PC-3 (cell line): Measurements from ENCODE around the gene TNRC6B. TPM values are rescaled to one million over a fixed set of nuclear protein-coding genes. Genes with fewer than 3 reads are reported as not detected.

Experiments used
- ATAC-seq: fragments of 200-7000 bp; cut with Tn5 transposase; 2 replicates; pipeline ENCODE4 v1.9.1; 2020; ENCODE audit warnings: mild to moderate bottlenecking, moderate library complexity
- BruUV-seq: library from RNA; stranded (reverse); fragments of 400-500 nt; replicated peaks from 2 replicates; lab custom pipeline; 2021; lab: Mats Ljungman, UMichigan
- CTCF ChIA-PET: fragments of 300-600 bp; sonication (Branson Sonifier 250); formaldehyde crosslinking; loops from one replicate; lab custom pipeline; 2022; ENCODE audit warnings: antibody characterized with exemption; lab: Charles Lee
- POLR2A ChIA-PET: fragments of 300-600 bp; sonication (Branson Sonifier 250); formaldehyde crosslinking; loops from one replicate; lab custom pipeline; 2022; ENCODE audit warnings: antibody characterized with exemption; ENCODE audit not compliant: unreplicated experiment; lab: Charles Lee
- DNase-seq: peaks from one replicate; pipeline ENCODE4 v3.0.0-alpha.2; 2015
- H2AFZ ChIP-seq: fragments of 300-600 bp; sonication (generic); 2 replicates; pipeline ENCODE4 v1.6.0; 2016; ENCODE audit warnings: antibody characterized with exemption, low read length
- H3F3A ChIP-seq: fragments of 300-600 bp; sonication (generic); one replicate; pipeline ENCODE4 v1.6.0; 2017; ENCODE audit warnings: antibody characterized with exemption, low read length, control low read depth, mild to moderate bottlenecking; ENCODE audit not compliant: unreplicated experiment
- H3K27ac ChIP-seq: fragments of 300-600 bp; sonication (generic); 2 replicates; pipeline ENCODE4 v1.5.1; 2016; ENCODE audit warnings: mild to moderate bottlenecking, low read length
- H3K27me3 ChIP-seq: fragments of 300-600 bp; sonication (generic); 2 replicates; pipeline ENCODE4 v1.6.1; 2016; ENCODE audit warnings: low read length, mixed read lengths
- H3K36me3 ChIP-seq: fragments of 300-600 bp; sonication (generic); 2 replicates; pipeline ENCODE4 v1.6.1; 2016; ENCODE audit warnings: low read depth, mixed run types, low read length, mixed read lengths
- H3K4me1 ChIP-seq: fragments of 300-600 bp; sonication (generic); 2 replicates; pipeline ENCODE4 v1.5.1; 2016; ENCODE audit warnings: low read length; ENCODE audit not compliant: insufficient read depth
- H3K4me2 ChIP-seq: fragments of 300-600 bp; sonication (generic); 2 replicates; pipeline ENCODE4 v1.6.0; 2016; ENCODE audit warnings: low read length
- H3K4me3 ChIP-seq: fragments of 300-600 bp; sonication (generic); 2 replicates; pipeline ENCODE4 v1.5.1; 2016; ENCODE audit warnings: mild to moderate bottlenecking, low read length, mixed read lengths
- H3K79me2 ChIP-seq: fragments of 300-600 bp; sonication (generic); 2 replicates; pipeline ENCODE4 v1.6.1; 2017; ENCODE audit warnings: low read length, mixed read lengths
- H3K9ac ChIP-seq: fragments of 300-600 bp; sonication (generic); 2 replicates; pipeline ENCODE4 v1.6.0; 2016; ENCODE audit warnings: mild to moderate bottlenecking, low read length
- H3K9me2 ChIP-seq: fragments of 300-600 bp; sonication (generic); replicated peaks from 2 replicates; pipeline ENCODE4 v1.6.1; 2016; ENCODE audit warnings: mixed run types, low read length, mixed read lengths
- H3K9me3 ChIP-seq: fragments of 300-600 bp; sonication (generic); 2 replicates; pipeline ENCODE4 v1.6.1; 2016; ENCODE audit warnings: low read length, mixed read lengths
- H4K20me1 ChIP-seq: fragments of 300-600 bp; sonication (generic); 2 replicates; pipeline ENCODE4 v1.6.1; 2016; ENCODE audit warnings: low read length, mixed read lengths
- EZH2 ChIP-seq: fragments of 300-600 bp; sonication (generic); IDR thresholded peaks from one replicate; pipeline ENCODE4 v1.6.1; 2017; ENCODE audit warnings: antibody characterized with exemption, mild to moderate bottlenecking, low read length; ENCODE audit not compliant: unreplicated experiment
- EZH2phosphoT487 ChIP-seq: fragments of 300-600 bp; sonication (generic); IDR thresholded peaks from 2 replicates; pipeline ENCODE4 v1.6.1; 2018; ENCODE audit warnings: mild to moderate bottlenecking, antibody characterized with exemption, low read length, borderline replicate concordance
- intact Hi-C: fragments of 100-400 bp; cut with micrococcal nuclease; formaldehyde crosslinking; loops from 2 replicates; pipeline ENCODE4 v1.9.0; 2023
- total RNA-seq: library from RNA; depleted of rRNA; stranded (reverse); fragments of >200 nt; gene quantifications from 2 replicates; pipeline ENCODE4 v1.2.3, GENCODE V29; 2014
- TF ChIP-seq, protein P1 (sequence below): fragments of 300-600 bp; sonication (generic); conservative IDR thresholded peaks from 2 replicates; pipeline ENCODE4 v1.5.1; 2017; ENCODE audit warnings: antibody characterized with exemption, low read depth, mild to moderate bottlenecking, low read length

TNRC6B gene
- total RNA-seq, 1 experiment from 2014 or later: 21.3 TPM

DNA sequence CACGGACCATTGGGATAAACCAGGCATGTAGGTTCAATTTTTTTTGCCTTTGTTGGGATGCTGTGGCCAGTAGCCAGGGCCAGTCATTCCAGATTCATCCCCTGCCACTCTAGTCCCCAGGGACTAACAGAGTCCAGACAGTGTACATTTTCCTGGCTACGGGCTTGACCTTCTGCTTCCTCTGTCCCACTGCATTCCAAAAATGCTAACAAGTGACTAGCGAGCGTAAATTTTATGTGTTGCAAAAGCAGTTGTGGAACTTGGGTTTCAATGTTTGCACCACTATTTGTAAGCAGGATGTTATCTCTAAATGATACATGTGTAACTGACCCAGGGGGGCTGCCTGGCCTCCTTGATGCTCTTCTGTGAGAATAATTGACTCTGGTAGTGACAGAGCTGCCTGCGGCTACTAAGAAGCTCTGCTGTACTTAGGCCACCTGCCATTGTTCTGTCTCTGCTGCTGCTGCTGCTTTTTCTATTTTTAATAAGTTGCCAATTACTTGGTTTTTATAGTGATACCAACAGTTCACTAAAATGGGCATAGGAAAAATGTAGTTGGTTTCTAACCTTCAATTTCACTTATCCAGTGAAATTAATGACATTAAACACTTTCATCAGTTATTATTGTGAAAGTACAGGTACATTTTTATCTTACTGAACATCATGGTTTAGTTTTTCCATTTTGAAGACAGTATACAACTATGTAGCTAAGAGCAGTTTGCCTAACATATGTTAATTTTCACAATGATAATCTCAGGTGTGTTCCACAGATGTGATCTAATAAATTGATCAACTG, 26.8 kb downstream of the TNRC6B start:
- CTCF ChIA-PET: no interaction called here
- intact Hi-C loops: no loop called here
- no TSS peak for BruUV-seq
- no peak for ATAC-seq
- Histone ChIP-seq H3K9me2 (no peaks in the 10 kb centered on the region), H3K9me3 (no peaks in the 10 kb centered on the region), H3F3A (no peaks in the 10 kb centered on the region), H3K36me3 (no peaks in the 10 kb centered on the region), H3K79me2 (peaks cover 61% of the 10 kb centered on the region), H4K20me1 (no peaks in the 10 kb centered on the region), H2AFZ (no peak overlapping the region), H3K4me1 (no peaks in the 10 kb centered on the region), H3K4me3 (no peak overlapping the region), H3K27ac (no peak overlapping the region), H3K27me3 (no peaks in the 10 kb centered on the region), H3K4me2 (no peak overlapping the region), H3K9ac (no peak overlapping the region)
- POLR2A ChIA-PET: no interaction called here
- TF ChIP-seq, protein P1, sequence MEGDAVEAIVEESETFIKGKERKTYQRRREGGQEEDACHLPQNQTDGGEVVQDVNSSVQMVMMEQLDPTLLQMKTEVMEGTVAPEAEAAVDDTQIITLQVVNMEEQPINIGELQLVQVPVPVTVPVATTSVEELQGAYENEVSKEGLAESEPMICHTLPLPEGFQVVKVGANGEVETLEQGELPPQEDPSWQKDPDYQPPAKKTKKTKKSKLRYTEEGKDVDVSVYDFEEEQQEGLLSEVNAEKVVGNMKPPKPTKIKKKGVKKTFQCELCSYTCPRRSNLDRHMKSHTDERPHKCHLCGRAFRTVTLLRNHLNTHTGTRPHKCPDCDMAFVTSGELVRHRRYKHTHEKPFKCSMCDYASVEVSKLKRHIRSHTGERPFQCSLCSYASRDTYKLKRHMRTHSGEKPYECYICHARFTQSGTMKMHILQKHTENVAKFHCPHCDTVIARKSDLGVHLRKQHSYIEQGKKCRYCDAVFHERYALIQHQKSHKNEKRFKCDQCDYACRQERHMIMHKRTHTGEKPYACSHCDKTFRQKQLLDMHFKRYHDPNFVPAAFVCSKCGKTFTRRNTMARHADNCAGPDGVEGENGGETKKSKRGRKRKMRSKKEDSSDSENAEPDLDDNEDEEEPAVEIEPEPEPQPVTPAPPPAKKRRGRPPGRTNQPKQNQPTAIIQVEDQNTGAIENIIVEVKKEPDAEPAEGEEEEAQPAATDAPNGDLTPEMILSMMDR: no peak
- no peak for TF ChIP-seq EZH2phosphoT487
- TF ChIP-seq EZH2: no peak
- DNase-seq: no peak

DNA sequence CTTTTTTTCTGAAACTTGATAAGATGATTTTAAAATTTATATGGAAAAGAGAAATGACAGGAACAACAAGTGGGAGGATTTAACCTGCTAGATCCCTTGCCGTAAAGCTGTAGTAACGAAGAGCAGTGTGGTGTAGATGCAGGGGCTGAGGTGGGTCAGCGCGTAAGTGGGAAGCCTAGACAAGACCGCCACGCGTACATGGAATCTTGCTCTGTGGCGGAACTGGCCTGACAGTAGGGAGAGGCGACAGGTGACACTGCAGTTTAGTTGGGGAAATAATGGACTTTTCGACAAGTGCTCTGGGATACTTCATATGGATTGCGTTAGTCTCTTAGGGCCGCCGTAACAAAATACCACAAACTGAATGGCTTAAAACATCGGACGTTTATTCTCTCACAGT, 28.8 kb downstream of the TNRC6B start:
- no peaks in the 10 kb centered on the region for H3K27me3 ChIP-seq
- H3K79me2 ChIP-seq: peaks cover 56% of the 10 kb centered on the region
- H3K9me3 ChIP-seq: no peaks in the 10 kb centered on the region
- H3K36me3 ChIP-seq: no peaks in the 10 kb centered on the region
- no peak overlapping the region for H3K27ac ChIP-seq
- H3F3A ChIP-seq: no peaks in the 10 kb centered on the region
- H4K20me1 ChIP-seq: no peaks in the 10 kb centered on the region
- H3K9me2 ChIP-seq: no peaks in the 10 kb centered on the region
- BruUV-seq: no TSS peak
- DNase-seq: no peak
- intact Hi-C loops: no loop called here
- ChIA-PET POLR2A (no interaction called here), CTCF (no interaction called here)
- no peak for TF ChIP-seq EZH2phosphoT487
- TF ChIP-seq, protein P1: no peak
- no peaks in the 10 kb centered on the region for H3K4me1 ChIP-seq
- ATAC-seq: no peak
- H3K4me3 ChIP-seq: no peak overlapping the region
- no peak overlapping the region for H2AFZ ChIP-seq
- H3K9ac ChIP-seq: no peak overlapping the region
- H3K4me2 ChIP-seq: no peak overlapping the region

DNA sequence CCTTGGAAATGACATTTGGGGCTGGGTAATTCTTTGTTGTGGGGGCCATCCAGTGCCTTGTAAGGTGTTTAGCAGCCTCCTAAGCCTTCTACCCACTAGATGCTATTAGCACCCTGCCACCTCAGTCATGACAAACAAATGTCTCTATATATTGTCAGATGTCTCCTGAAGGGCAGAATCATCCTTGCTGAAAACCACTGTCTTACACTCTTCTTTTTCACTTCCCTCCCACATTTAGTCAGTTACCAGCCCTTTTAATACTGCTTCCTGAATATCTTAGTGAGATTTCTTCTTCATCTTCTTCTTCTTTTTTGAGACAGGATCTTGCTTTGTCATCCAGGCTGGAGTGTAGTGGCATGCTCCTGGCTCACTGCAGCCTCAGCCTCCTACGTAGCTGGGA, 33.1 kb downstream of the TNRC6B start:
- intact Hi-C loops: no loop called here
- Histone ChIP-seq H3K4me1 (no peaks in the 10 kb centered on the region), H2AFZ (no peak overlapping the region), H3F3A (no peaks in the 10 kb centered on the region), H3K4me2 (no peak overlapping the region), H4K20me1 (no peaks in the 10 kb centered on the region), H3K27me3 (no peaks in the 10 kb centered on the region), H3K36me3 (no peaks in the 10 kb centered on the region), H3K9me2 (no peaks in the 10 kb centered on the region), H3K4me3 (no peak overlapping the region), H3K9ac (no peak overlapping the region), H3K9me3 (no peaks in the 10 kb centered on the region), H3K79me2 (peaks cover 39% of the 10 kb centered on the region), H3K27ac (no peak overlapping the region)
- no TSS peak for BruUV-seq
- ATAC-seq (no peak), DNase-seq (no peak)
- POLR2A ChIA-PET: interaction anchor here (0.5 kb wide), 1 partner anchor 9 kb away, joined by 20 read pairs; no protein-coding TSS in a partner anchor
- CTCF ChIA-PET: no interaction called here
- TF ChIP-seq EZH2phosphoT487: no peak
- no peak for TF ChIP-seq EZH2
- TF ChIP-seq, protein P1: no peak
